ENCODE results near the gene PRCC.

Gene PRCC

GRCh38 chr1:156845055-156845952 lies 78.0 kb downstream of the PRCC start:
- DNase-seq: peak; percentile 12

GRCh38 chr1:156845953-156846545 lies 78.7 kb downstream of the PRCC start:
- no peak for DNase-seq

- no peak for DNase-seq
Measured at GRCh38 chr1:156846643-156847042, 79.3 kb downstream of the PRCC start.

GRCh38 chr1:156847591-156848460 lies 80.5 kb downstream of the PRCC start:
- no peak for DNase-seq

- peak; percentile 49 for DNase-seq
Measured at GRCh38 chr1:156848461-156849150, 81.3 kb downstream of the PRCC start.

- no peak for DNase-seq
Measured at GRCh38 chr1:156849151-156849496, 81.8 kb downstream of the PRCC start.

Data from effector CD4-positive, alpha-beta T cell (primary cell).